Measurements from ENCODE around the gene C2orf42.
A peak's percentile ranks its signal among the peaks of the same experiment; 100 is the strongest.
"Not testable (repeated sequence)": the region's sequence is repeated elsewhere in the genome, so short reads cannot be mapped to it uniquely, and the experiment has no call there.

The C2orf42 gene

DNA sequence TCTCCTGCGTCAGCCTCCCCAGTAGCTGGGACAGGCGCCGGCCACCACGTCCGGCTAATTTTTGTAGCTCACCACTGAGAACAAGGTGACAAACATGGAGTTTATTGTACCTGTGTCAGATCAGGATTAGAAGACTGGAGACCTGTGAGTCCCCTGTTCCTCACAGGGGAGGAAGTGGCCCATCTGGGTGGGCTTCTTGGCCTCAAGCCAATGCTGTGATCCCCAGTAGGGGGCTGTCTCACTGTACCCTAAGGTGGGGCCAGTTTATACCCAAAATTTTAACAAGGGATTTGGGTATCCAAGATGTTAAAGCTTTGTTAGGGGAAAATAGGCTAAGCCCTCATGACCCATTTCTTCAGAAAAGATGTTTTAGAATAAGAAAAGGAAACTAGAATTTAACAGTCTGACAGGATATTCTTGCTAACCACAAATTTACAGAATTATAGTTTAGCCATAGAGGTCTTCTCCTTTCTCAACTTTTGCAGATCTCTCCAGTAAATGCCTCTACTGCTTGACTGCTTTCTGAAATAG lies 87.2 kb downstream of the C2orf42 start:
- H2AFZ ChIP-seq (ENCODE audit: low read length), result peak overlapping the region; percentile 57
- peaks cover 23% of the 10 kb centered on the region for H3K4me1 ChIP-seq (ENCODE audit: insufficient read depth, low read length, poor library complexity, severe bottlenecking)
- peak overlapping the region; percentile 41 for H3K4me3 ChIP-seq (ENCODE audit: low read length, poor library complexity, severe bottlenecking)
- no peaks in the 10 kb centered on the region for H3K36me3 ChIP-seq (ENCODE audit: insufficient read depth, low read length)
- H3F3A ChIP-seq (ENCODE audit: low read depth), result no peaks in the 10 kb centered on the region
- H3K9me2 ChIP-seq (replicated peaks; ENCODE audit: low read depth, low read length), result no peaks in the 10 kb centered on the region
- H3K9ac ChIP-seq (ENCODE audit: low read depth, low read length, poor library complexity, severe bottlenecking), result peak overlapping the region; percentile 62
- H3K79me2 ChIP-seq (ENCODE audit: insufficient read depth, low read length), result no peaks in the 10 kb centered on the region
- no peaks in the 10 kb centered on the region for H3K9me3 ChIP-seq (ENCODE audit: insufficient read depth, low read depth, low read length)
- no peaks in the 10 kb centered on the region for H4K20me1 ChIP-seq (ENCODE audit: insufficient read depth, low read length, poor library complexity, severe bottlenecking)
- TF ChIP-seq, protein P1, sequence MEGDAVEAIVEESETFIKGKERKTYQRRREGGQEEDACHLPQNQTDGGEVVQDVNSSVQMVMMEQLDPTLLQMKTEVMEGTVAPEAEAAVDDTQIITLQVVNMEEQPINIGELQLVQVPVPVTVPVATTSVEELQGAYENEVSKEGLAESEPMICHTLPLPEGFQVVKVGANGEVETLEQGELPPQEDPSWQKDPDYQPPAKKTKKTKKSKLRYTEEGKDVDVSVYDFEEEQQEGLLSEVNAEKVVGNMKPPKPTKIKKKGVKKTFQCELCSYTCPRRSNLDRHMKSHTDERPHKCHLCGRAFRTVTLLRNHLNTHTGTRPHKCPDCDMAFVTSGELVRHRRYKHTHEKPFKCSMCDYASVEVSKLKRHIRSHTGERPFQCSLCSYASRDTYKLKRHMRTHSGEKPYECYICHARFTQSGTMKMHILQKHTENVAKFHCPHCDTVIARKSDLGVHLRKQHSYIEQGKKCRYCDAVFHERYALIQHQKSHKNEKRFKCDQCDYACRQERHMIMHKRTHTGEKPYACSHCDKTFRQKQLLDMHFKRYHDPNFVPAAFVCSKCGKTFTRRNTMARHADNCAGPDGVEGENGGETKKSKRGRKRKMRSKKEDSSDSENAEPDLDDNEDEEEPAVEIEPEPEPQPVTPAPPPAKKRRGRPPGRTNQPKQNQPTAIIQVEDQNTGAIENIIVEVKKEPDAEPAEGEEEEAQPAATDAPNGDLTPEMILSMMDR (conservative IDR thresholded peaks at IDR 0.05; ENCODE audit: low read length), result peak; percentile 21; the same call in 1 of the 2 replicates
- TF ChIP-seq EZH2phosphoT487 (IDR thresholded peaks at IDR 0.05; ENCODE audit: borderline replicate concordance), result no peak
- no peaks in the 10 kb centered on the region for H3K27me3 ChIP-seq (ENCODE audit: insufficient read depth, low read length, poor library complexity, severe bottlenecking)
- peak overlapping the region; percentile 62 for H3K4me2 ChIP-seq (ENCODE audit: low read depth, low read length, poor library complexity, severe bottlenecking)

DNA sequence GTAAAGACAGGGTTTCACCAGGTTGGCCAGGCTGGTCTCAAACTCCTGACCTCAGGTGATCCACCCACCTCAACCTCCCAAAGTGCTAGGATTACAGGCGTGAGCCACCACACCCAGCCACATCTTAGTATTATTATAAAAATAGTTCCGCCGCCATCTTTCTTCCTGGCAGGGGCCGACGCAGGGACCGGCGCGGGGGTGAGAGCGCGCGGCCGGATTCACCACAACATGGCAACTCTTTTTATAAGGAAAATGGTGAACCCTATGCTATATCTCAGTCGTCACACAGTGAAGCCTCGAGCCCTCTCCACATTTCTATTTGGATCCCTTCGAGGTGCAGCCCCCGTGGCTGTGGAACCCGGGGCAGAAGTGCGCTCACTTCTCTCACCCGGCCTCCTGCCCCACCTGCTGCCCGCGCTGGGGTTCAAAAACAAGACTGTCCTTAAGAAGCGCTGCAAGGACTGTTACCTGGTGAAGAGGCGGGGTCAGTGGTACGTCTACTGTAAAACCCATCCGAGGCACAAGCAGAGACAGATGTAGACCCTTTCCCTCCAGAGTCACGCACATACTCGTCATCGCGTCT lies 88.4 kb downstream of the C2orf42 start:
- not testable (repeated sequence) for H3K4me2 ChIP-seq (ENCODE audit: low read depth, low read length, poor library complexity, severe bottlenecking); H3K4me3 ChIP-seq (ENCODE audit: low read length, poor library complexity, severe bottlenecking); H3K9me2 ChIP-seq (replicated peaks; ENCODE audit: low read depth, low read length); H4K20me1 ChIP-seq (ENCODE audit: insufficient read depth, low read length, poor library complexity, severe bottlenecking); H2AFZ ChIP-seq (ENCODE audit: low read length); H3K9ac ChIP-seq (ENCODE audit: low read depth, low read length, poor library complexity, severe bottlenecking); H3K79me2 ChIP-seq (ENCODE audit: insufficient read depth, low read length); H3K9me3 ChIP-seq (ENCODE audit: insufficient read depth, low read depth, low read length); H3K27me3 ChIP-seq (ENCODE audit: insufficient read depth, low read length, poor library complexity, severe bottlenecking); H3F3A ChIP-seq (ENCODE audit: low read depth); H3K36me3 ChIP-seq (ENCODE audit: insufficient read depth, low read length)
- peaks cover 18% of the 10 kb centered on the region for H3K4me1 ChIP-seq (ENCODE audit: insufficient read depth, low read length, poor library complexity, severe bottlenecking)

DNA sequence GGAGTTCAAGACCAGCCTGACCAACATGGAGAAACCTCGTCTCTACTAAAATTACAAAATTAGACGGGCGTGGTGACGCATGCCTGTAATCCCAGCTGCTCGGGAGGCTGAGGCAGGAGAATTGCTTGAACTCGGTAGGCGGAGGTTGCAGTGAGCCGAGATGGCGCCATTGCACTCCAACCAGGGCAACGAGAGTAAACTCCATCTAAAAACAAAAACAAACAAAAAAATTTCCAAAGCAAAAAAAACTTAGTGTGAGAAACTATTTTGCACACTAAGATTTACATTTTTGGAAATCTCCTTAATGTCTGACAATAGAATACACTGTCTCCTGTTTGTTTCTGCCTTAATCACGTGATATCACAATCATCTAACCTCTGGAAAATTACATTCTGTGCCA lies 89.1 kb downstream of the C2orf42 start:
- not testable (repeated sequence) for H3F3A ChIP-seq (ENCODE audit: low read depth); H3K9me2 ChIP-seq (replicated peaks; ENCODE audit: low read depth, low read length); H3K4me2 ChIP-seq (ENCODE audit: low read depth, low read length, poor library complexity, severe bottlenecking); H3K79me2 ChIP-seq (ENCODE audit: insufficient read depth, low read length); H3K4me3 ChIP-seq (ENCODE audit: low read length, poor library complexity, severe bottlenecking); H3K9ac ChIP-seq (ENCODE audit: low read depth, low read length, poor library complexity, severe bottlenecking); H2AFZ ChIP-seq (ENCODE audit: low read length); H4K20me1 ChIP-seq (ENCODE audit: insufficient read depth, low read length, poor library complexity, severe bottlenecking); H3K9me3 ChIP-seq (ENCODE audit: insufficient read depth, low read depth, low read length); H3K36me3 ChIP-seq (ENCODE audit: insufficient read depth, low read length); H3K27me3 ChIP-seq (ENCODE audit: insufficient read depth, low read length, poor library complexity, severe bottlenecking)
- peaks cover 18% of the 10 kb centered on the region for H3K4me1 ChIP-seq (ENCODE audit: insufficient read depth, low read length, poor library complexity, severe bottlenecking)

DNA sequence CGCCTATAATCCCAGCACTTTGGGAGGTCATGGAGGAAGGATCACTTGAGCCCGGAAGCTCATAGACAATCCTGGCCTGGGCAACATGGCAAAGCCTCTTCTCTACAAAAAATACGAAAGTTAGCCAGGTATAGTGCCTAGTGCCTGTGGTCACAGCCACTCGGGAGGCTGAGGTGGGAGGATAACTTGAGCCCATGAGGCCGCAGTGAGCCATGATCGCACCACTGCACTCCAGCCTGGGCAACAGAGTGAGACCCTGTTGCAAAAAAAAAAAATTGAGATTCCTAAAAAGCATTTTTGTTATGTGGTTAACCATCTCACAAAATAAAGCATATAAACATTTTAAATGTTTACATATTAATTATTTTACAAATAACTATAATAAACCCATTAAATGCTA lies 89.6 kb downstream of the C2orf42 start:
- H3K4me3 ChIP-seq (ENCODE audit: low read length, poor library complexity, severe bottlenecking), result no peak overlapping the region
- H3K9me3 ChIP-seq (ENCODE audit: insufficient read depth, low read depth, low read length), result no peaks in the 10 kb centered on the region
- H3K79me2 ChIP-seq (ENCODE audit: insufficient read depth, low read length), result no peaks in the 10 kb centered on the region
- no peaks in the 10 kb centered on the region for H3K9me2 ChIP-seq (replicated peaks; ENCODE audit: low read depth, low read length)
- H3K4me1 ChIP-seq (ENCODE audit: insufficient read depth, low read length, poor library complexity, severe bottlenecking), result peaks cover 18% of the 10 kb centered on the region
- no peaks in the 10 kb centered on the region for H3K27me3 ChIP-seq (ENCODE audit: insufficient read depth, low read length, poor library complexity, severe bottlenecking)
- H3K4me2 ChIP-seq (ENCODE audit: low read depth, low read length, poor library complexity, severe bottlenecking), result no peak overlapping the region
- H3K36me3 ChIP-seq (ENCODE audit: insufficient read depth, low read length), result no peaks in the 10 kb centered on the region
- no peaks in the 10 kb centered on the region for H3F3A ChIP-seq (ENCODE audit: low read depth)
- H4K20me1 ChIP-seq (ENCODE audit: insufficient read depth, low read length, poor library complexity, severe bottlenecking), result no peaks in the 10 kb centered on the region
- TF ChIP-seq EZH2phosphoT487 (IDR thresholded peaks at IDR 0.05; ENCODE audit: borderline replicate concordance), result no peak
- TF ChIP-seq, protein P1 (conservative IDR thresholded peaks at IDR 0.05; ENCODE audit: low read length), result no peak
- H3K9ac ChIP-seq (ENCODE audit: low read depth, low read length, poor library complexity, severe bottlenecking), result no peak overlapping the region
- H2AFZ ChIP-seq (ENCODE audit: low read length), result no peak overlapping the region

Measured in Loucy (cell line).